GM21381 (cell line): ENCODE measurements around the gene GPR37.

Experiments
- ATAC-seq: cut with Tn5 transposase; IDR thresholded peaks from one replicate; pipeline ENCODE4 v1.9.1; 2021; ENCODE audit warnings: mild to moderate bottlenecking, moderate library complexity; ENCODE audit not compliant: unreplicated experiment

Gene GPR37, protein sequence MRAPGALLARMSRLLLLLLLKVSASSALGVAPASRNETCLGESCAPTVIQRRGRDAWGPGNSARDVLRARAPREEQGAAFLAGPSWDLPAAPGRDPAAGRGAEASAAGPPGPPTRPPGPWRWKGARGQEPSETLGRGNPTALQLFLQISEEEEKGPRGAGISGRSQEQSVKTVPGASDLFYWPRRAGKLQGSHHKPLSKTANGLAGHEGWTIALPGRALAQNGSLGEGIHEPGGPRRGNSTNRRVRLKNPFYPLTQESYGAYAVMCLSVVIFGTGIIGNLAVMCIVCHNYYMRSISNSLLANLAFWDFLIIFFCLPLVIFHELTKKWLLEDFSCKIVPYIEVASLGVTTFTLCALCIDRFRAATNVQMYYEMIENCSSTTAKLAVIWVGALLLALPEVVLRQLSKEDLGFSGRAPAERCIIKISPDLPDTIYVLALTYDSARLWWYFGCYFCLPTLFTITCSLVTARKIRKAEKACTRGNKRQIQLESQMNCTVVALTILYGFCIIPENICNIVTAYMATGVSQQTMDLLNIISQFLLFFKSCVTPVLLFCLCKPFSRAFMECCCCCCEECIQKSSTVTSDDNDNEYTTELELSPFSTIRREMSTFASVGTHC

DNA sequence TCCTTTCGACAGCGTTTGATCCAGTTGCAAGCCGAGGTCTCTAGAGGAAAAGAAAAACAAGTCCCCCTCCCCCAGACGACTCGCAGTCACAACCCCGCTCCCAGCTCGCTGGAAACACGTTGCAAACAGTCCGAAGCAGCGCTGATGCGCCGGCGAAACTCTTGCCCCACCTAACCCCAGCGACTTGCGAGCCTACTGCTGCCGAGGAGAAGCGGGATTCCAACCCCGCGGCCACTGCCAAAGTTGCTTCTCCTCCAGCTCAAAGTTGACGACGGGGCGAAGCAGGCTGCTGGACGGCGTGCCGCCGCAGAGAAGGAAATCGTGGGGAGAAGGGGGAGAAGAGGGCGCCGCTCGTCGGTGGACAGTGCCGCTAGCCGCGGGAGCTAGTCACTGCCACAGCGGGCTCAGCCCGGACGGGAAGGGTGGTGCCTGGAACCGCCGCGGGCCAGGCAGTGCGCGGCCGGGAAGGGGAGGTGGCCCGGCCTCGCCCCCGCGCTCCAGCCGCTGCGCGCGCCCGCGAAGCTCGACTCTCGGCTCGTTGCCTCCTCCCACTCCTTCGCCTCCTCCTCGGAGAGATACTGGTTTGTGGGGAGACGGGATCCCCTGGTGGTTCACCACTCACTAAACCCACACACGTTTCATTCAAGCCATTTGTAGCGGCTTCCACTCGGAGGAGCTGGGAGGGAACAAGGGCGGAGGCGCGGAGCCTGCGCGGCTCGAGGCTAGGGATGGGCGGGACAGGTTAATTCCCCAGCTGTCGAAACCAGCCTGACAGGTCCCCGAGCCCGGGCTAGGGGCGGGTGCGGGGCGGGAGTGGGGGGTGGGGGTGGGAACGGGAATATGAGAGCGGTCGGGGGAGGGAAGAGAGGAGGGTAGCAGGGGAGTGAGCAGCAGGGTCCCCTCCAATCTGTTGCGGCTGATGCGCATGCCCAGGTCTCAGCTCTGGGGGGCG lies at the start of gene GPR37:
Gene GPR37, minus strand, starts transcription at position 392 of the 952 bp plus-strand sequence. CDS start 816 bp downstream, outside the sequence.
- ATAC-seq: peak; percentile 63

DNA sequence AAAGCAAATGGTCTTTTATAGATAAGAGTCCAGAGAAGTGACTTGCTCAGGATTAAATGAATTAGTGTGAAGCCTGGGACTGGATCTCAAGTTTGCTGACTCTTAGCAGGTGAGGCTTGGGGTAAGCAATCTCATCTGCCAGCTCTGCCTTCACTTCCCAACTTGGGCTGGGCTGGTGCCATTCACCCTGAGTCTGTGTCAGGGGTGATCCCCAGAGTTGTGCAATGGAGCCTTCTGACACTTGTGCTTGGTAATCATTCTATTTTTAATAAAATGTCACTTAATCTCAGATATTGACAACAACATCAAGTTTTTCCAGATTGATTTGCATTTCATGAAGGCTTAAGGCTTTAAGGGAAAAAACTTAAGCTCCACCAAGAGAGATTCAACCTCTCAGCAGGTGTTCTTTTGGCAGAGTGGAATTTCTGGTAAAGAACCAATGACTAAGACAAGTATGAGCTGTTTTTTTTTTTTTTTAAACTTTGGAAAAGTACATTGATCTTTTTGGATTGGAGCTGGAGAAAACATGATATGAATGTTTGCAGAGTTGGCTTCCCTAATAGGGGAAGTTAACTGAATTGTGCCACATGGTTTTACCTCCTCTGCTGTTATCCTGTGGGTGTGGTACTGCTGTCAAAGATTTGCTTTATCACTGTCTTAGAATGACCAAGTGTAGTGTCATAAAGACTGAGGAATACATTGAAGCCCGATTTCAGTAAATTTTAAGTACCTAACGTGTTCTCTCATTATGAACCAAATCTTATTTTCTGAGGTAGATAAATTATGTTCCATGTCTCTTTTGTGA lies 48.6 kb upstream of the GPR37 start:
- ATAC-seq: no peak

DNA sequence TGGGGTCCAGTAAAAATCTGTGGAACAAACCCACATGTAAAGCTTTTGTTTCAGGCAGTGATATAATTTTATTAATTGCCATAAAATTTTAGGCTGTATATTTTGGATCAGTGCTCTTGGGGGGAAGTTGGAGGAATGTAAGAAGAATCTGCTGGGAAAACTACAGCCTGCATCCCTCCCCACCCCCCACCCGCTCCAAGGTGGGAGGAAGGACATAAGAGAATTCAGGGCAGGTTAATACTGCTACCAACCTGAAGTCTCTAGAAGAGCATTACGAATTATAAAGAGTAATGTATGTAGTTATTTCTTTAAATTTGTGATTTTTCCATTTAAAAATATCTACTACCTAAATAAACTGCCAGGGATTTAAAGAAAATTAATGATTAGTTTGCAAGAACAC lies 47.2 kb upstream of the GPR37 start:
- ATAC-seq: no peak

DNA sequence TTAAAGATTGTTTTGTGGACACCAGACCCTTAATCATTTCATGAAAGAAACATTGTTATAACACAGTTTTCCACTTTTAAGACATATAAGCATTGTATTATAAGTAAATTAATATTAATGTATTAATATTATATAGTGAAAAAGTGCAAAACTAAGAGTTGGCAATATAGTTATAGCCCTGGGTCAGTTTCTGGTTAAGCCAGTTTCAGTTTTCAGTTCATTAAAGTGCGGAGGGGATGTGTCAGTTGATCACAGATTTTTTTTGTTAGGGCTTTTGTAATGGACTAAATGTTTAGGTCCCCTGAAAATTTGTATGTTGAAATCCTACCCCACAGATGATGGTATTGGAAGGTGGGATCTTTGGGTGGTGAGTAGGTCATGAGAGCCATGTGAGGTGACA lies 45.7 kb upstream of the GPR37 start:
- ATAC-seq: no peak

GRCh38 chr7:124810605-124811004 lies 45.0 kb upstream of the GPR37 start:
- ATAC-seq: no peak

GRCh38 chr7:124808206-124808605 lies 42.6 kb upstream of the GPR37 start:
- no peak for ATAC-seq

DNA sequence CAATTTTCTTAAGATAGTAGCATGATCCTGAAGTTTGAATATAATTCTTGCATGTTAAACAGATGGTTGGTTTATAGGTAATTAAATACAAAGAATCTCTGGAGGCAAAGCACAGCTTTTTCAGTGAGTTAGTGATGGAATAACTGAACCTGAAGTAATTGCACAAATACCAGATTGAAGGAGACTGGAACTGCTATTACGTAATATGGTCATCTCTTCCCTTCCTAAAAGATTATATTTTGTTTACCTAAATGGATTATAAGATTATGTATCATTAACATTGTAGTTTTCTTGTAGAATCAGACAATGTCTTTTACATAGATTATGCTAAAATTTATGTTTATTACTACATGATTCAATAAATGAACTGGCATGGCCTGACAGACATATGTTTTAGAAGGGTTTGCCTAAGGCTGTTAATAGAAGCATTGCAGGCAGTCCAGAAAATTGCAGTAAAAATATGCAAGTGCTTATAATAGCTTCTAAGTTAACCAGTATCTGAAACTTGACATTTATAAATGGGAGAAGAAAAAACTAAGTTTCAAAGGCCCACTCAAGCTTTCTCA lies 35.8 kb upstream of the GPR37 start:
- ATAC-seq: no peak

DNA sequence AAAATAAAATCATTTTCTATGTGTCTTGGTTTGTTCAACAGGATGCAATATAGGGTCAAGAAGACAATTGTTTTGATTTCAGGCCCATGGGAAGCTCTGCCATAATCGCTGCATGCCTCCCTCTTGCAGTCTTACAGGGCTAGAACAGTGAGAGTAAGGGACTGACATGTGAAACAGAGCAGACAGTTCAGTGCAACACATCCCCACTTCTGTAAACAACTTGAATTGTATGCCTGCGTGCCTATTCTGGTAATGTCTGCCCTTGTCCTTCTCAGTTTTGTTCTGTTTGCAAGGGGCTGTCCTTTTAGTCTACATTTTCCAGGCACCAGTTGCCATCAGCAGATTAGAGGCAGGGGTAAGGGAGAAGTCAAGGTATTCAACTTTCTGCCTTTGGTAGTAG lies 34.8 kb upstream of the GPR37 start:
- no peak for ATAC-seq

GRCh38 chr7:124799448-124799847 lies 33.9 kb upstream of the GPR37 start:
- ATAC-seq: no peak

- no peak for ATAC-seq
Observed at GRCh38 chr7:124796771-124797170, 31.2 kb upstream of the GPR37 start.

- ATAC-seq: no peak
Observed at GRCh38 chr7:124792696-124793095, 27.1 kb upstream of the GPR37 start.

GRCh38 chr7:124792002-124792401 lies 26.4 kb upstream of the GPR37 start:
- no peak for ATAC-seq

DNA sequence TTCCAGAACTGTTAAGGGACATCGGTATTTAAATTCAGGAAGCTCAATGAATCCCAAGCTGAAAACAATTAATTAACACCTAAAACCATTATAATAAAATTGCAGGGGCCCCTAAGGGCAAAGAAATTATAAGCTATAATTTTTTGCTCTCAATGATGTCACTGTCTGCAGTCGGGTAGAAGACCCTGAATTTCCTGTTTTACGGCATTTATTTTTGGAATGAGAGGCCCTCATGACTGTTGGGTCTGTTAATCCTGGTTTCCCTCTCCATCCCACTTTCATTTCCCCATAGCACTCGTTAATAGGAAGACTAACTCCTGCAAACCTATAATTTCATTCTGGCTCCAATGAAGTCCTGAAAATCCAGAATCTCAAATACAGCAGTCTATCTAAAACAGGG lies 25.8 kb upstream of the GPR37 start:
- no peak for ATAC-seq

GRCh38 chr7:124790645-124791044 lies 25.1 kb upstream of the GPR37 start:
- no peak for ATAC-seq

GRCh38 chr7:124785994-124786393 lies 20.4 kb upstream of the GPR37 start:
- no peak for ATAC-seq

DNA sequence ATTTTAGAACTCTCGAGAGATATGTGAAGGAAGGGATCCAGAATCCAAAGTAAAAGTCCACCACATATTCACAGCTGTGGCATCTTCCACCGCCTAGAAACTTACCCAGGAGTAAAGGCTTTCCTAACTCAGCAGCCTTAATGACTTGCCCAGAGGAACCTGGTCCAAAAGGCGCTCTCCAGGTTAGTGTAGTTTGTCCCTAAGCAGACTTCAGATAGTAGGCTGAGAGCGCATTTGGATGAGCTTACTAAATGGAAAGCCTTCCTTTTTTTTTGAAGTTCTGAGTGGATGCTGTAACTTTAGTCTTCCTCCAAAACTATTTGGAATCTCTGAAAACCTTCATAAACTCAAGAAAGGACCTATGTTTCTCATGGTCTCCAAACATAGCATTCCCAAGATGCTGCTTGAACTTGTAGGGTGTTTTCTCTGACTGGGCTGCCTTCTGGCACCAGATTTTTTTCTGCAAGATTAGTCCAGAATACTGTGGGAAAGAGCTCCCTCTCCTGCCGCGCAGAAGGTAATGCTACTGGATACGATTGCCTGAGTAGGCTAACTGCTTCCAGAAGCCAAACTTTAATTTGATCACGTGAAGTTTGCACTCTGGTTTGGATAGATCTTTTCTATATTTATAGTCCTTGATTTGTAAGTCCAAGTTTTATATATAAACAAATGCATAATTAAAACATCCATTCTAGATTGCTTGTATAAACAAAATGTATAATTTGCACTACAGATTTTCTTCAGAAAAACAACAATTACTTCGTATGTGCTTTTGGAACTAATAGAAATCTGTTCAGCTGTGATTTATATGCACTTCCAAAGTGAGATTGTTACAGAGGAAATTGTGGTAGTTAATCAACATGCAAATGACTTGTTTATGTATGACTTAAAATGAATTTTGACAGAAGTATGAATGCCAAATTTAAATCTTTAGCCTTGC lies 19.6 kb upstream of the GPR37 start:
- ATAC-seq: peak; percentile 85

DNA sequence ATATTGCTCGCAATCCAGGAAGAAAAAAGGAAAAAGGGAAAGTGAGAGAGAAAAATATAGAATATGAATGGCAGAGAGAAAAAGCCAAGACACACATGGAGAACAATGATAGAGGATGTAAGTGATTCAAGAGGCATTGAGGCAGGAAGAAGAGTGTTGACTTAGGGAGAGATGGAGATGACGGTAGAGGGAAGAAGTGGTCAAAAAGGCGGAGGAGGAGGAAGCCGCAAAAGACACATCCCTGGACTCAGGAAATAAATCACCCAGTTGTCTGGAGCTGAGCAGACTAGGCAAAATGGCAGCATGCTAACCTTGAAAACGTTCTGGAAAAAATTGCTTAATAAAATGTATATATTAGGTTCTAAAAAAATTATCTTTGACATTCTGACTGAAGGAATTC lies 17.7 kb upstream of the GPR37 start:
- ATAC-seq: no peak

GRCh38 chr7:124781907-124782734 lies 16.5 kb upstream of the GPR37 start:
- no peak for ATAC-seq
